ENCODE measurements around the gene ASXL1.
"Not testable (repeated sequence)": the region's sequence is repeated elsewhere in the genome, so short reads cannot be mapped to it uniquely, and the experiment has no call there.

GRCh38 chr20:32407131-32407750 lies 49.1 kb downstream of the ASXL1 start:
- TF ChIP-seq CTCF (IDR thresholded peaks at IDR 0.05); POLR2A (IDR thresholded peaks at IDR 0.05); POLR2AphosphoS5 (IDR thresholded peaks at IDR 0.05; ENCODE audit: insufficient read depth in 1 of 2, low read depth in 1 of 2): not testable (repeated sequence)
